ENCODE data around the gene MPO. TPM values are rescaled to one million over a fixed set of nuclear protein-coding genes. Genes with fewer than 3 reads are reported as not detected.

The MPO gene
- total and polyA plus RNA-seq, 3 experiments from 2014 or later = not detected

DNA sequence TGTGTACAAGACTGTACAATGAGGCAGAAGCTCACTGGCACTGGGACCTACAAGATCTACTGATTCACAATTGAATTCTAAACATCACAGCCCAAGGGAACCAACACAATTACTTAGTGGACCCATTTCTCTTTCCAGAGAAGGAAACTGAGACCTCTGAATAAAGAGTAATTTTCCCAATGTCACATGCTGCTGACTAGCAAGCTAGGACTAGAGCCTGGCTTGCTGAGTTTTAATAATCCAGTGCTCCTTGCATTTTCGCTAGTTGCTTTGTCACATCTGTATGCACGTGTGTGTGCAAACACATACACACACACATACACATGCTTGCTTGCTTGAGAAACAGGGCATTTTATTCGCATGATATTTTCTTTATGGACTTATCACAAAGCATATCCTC is 46.2 kb downstream of the MPO start:
- CTCF ChIA-PET = no interaction called here
- Mint-ChIP-seq H3K4me1 (no peaks in the 10 kb centered on the region), H3K36me3 (no peaks in the 10 kb centered on the region), H3K4me3 (no peak overlapping the region), H3K27me3 (peaks cover 19 to 53% of the 10 kb centered on the region in 2 donors), H3K27ac (no peak overlapping the region), H3K9me3 (peaks cover 0 to 2% (median 0%) of the 10 kb centered on the region in 5 donors)
- no peaks in the 10 kb centered on the region for H3K9me3 ChIP-seq (ENCODE audit: low read length)
- H3K36me3 ChIP-seq (ENCODE audit: insufficient read depth, low read length) = no peaks in the 10 kb centered on the region
- H3K27ac ChIP-seq (ENCODE audit: low read depth, low read length) = no peak overlapping the region
- no peak overlapping the region for H3K4me3 ChIP-seq (ENCODE audit: low read length)
- H3K4me1 ChIP-seq (ENCODE audit: insufficient read depth, low read length) = no peaks in the 10 kb centered on the region
- POLR2A ChIA-PET = no interaction called here
- no peak for DNase-seq
- peaks cover 5% of the 10 kb centered on the region for H3K27me3 ChIP-seq (ENCODE audit: insufficient read depth, low read length, poor library complexity, severe bottlenecking)

DNA sequence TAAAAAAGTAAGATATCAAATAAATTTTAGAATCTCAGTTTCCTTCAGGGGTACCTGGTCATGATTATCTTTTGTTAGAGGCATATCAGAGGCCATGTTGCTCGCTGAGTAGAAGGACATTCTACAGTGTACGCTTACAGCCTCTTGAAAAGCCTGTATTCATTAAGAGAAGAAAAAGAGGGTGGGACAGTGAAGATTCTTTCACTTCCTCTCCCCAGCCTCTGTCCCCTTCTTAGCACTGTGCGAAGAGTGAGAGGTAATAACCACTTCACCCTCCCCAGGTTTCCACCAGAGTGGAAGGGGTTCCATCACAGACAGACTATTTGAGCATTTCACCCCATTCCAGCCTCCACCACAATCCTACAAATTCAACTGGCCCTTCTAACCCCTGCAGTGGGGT is 47.2 kb downstream of the MPO start:
- peaks cover 13 to 52% of the 10 kb centered on the region in 2 donors for H3K27me3 Mint-ChIP-seq
- Histone ChIP-seq H3K27ac (ENCODE audit: low read depth, low read length) (no peak overlapping the region), H3K27me3 (ENCODE audit: insufficient read depth, low read length, poor library complexity, severe bottlenecking) (peaks cover 5% of the 10 kb centered on the region), H3K4me3 (ENCODE audit: low read length) (no peak overlapping the region), H3K9me3 (ENCODE audit: low read length) (no peaks in the 10 kb centered on the region), H3K4me1 (ENCODE audit: insufficient read depth, low read length) (no peaks in the 10 kb centered on the region), H3K36me3 (ENCODE audit: insufficient read depth, low read length) (no peaks in the 10 kb centered on the region)
- no peaks in the 10 kb centered on the region for H3K36me3 Mint-ChIP-seq
- H3K4me1 Mint-ChIP-seq = no peaks in the 10 kb centered on the region
- H3K9me3 Mint-ChIP-seq = peaks cover 0 to 2% (median 0%) of the 10 kb centered on the region in 5 donors
- no peak overlapping the region for H3K27ac Mint-ChIP-seq
- H3K4me3 Mint-ChIP-seq = no peak overlapping the region
- POLR2A ChIA-PET = no interaction called here
- CTCF ChIA-PET = interaction anchor here (1.5 kb wide), 1 partner anchor 16 kb away, joined by 6 read pairs; no protein-coding TSS in a partner anchor
- no peak for DNase-seq

- CTCF ChIA-PET = interaction anchor here (1.5 kb wide), 1 partner anchor 17 kb away, joined by 6 read pairs; no protein-coding TSS in a partner anchor
- no peaks in the 10 kb centered on the region for H3K36me3 Mint-ChIP-seq
Measured at GRCh38 chr17:58232707-58233156, 48.0 kb downstream of the MPO start.

DNA sequence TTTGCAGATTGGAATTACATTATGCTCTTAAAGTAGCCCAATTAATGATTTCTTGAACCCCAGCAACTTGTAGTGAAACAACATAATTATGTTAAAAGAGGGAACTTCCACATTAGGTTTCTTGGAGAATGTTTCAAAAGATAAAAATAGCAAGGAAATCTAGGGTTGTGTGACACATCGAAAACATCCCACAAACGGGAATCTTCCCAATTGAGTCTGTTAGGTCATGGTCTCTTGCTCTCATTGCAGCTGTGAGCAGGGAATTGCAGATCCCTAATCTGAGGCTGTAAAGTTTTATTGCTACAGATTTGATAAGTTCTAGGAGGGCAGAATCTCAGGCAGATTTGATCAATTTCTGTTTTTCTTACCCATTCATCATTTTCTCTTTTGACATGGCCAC is 49.1 kb downstream of the MPO start:
- H3K27me3 Mint-ChIP-seq = peaks cover 17 to 53% of the 10 kb centered on the region in 2 donors
- H3K36me3 ChIP-seq (ENCODE audit: insufficient read depth, low read length) = no peaks in the 10 kb centered on the region
- no peak for DNase-seq
- ChIA-PET POLR2A (no interaction called here), CTCF (no interaction called here)
- H3K9me3 Mint-ChIP-seq = peaks cover 0 to 2% (median 0%) of the 10 kb centered on the region in 5 donors
- H3K4me1 ChIP-seq (ENCODE audit: insufficient read depth, low read length) = no peaks in the 10 kb centered on the region
- no peak overlapping the region for H3K27ac ChIP-seq (ENCODE audit: low read depth, low read length)
- H3K9me3 ChIP-seq (ENCODE audit: low read length) = no peaks in the 10 kb centered on the region
- H3K4me3 ChIP-seq (ENCODE audit: low read length) = no peak overlapping the region
- H3K4me1 Mint-ChIP-seq = no peaks in the 10 kb centered on the region
- no peak overlapping the region for H3K27ac Mint-ChIP-seq
- no peaks in the 10 kb centered on the region for H3K36me3 Mint-ChIP-seq
- no peak overlapping the region for H3K4me3 Mint-ChIP-seq
- peaks cover 5% of the 10 kb centered on the region for H3K27me3 ChIP-seq (ENCODE audit: insufficient read depth, low read length, poor library complexity, severe bottlenecking)

More at GRCh38 chr17:58232707-58233156, 48.0 kb downstream of the MPO start:
- peaks cover 14 to 51% of the 10 kb centered on the region in 2 donors for H3K27me3 Mint-ChIP-seq
- H3K27ac ChIP-seq (ENCODE audit: low read depth, low read length) = no peak overlapping the region
- no peaks in the 10 kb centered on the region for H3K4me1 ChIP-seq (ENCODE audit: insufficient read depth, low read length)
- no peaks in the 10 kb centered on the region for H3K9me3 ChIP-seq (ENCODE audit: low read length)
- peaks cover 5% of the 10 kb centered on the region for H3K27me3 ChIP-seq (ENCODE audit: insufficient read depth, low read length, poor library complexity, severe bottlenecking)
- no peak overlapping the region for H3K4me3 Mint-ChIP-seq
- H3K4me1 Mint-ChIP-seq = no peaks in the 10 kb centered on the region
- peaks cover 0 to 2% (median 0%) of the 10 kb centered on the region in 5 donors for H3K9me3 Mint-ChIP-seq
- no peak for DNase-seq
- H3K4me3 ChIP-seq (ENCODE audit: low read length) = no peak overlapping the region
- POLR2A ChIA-PET = no interaction called here
- no peak overlapping the region for H3K27ac Mint-ChIP-seq
- H3K36me3 ChIP-seq (ENCODE audit: insufficient read depth, low read length) = no peaks in the 10 kb centered on the region

DNA sequence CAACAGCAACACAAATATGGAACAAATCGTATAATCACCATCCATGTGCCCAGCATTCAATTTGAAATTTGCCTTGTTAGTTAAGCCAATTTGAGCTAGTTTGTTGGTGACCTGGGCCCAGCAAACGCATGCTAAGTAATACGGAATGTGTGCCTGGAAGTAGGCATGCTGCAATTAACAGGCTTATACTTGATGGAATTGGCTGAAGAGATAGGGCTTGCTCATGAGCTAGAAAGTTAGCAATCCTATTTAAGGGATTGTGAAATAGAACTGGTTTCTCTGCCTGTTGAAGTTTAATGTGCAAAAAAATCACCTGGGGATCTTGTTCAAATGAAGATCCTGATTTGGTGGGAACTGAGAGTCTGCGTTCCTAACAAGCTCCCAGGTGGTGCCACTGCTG is 50.9 kb downstream of the MPO start:
- H3K36me3 ChIP-seq (ENCODE audit: insufficient read depth, low read length) = no peaks in the 10 kb centered on the region
- no peak overlapping the region for H3K27ac Mint-ChIP-seq
- no peak overlapping the region for H3K27ac ChIP-seq (ENCODE audit: low read depth, low read length)
- H3K4me1 ChIP-seq (ENCODE audit: insufficient read depth, low read length) = no peaks in the 10 kb centered on the region
- H3K27me3 ChIP-seq (ENCODE audit: insufficient read depth, low read length, poor library complexity, severe bottlenecking) = peaks cover 5% of the 10 kb centered on the region
- no peaks in the 10 kb centered on the region for H3K9me3 Mint-ChIP-seq
- no peak for DNase-seq
- POLR2A ChIA-PET = no interaction called here
- no peak overlapping the region for H3K4me3 Mint-ChIP-seq
- no peaks in the 10 kb centered on the region for H3K36me3 Mint-ChIP-seq
- H3K4me3 ChIP-seq (ENCODE audit: low read length) = no peak overlapping the region
- no peaks in the 10 kb centered on the region for H3K4me1 Mint-ChIP-seq
- no peaks in the 10 kb centered on the region for H3K9me3 ChIP-seq (ENCODE audit: low read length)
- H3K27me3 Mint-ChIP-seq = peaks cover 14 to 48% of the 10 kb centered on the region in 2 donors
- CTCF ChIA-PET = interaction anchor here (1.0 to 2.0 kb wide), 4 partner anchors 11 to 30 kb away, joined by 3 to 4 read pairs (median 4); partner anchors contain the start of gene MKS1

GRCh38 chr17:58229384-58229783 is 51.4 kb downstream of the MPO start:
- no peak overlapping the region for H3K4me3 ChIP-seq (ENCODE audit: low read length)
- H3K9me3 ChIP-seq (ENCODE audit: low read length) = no peaks in the 10 kb centered on the region
- H3K4me1 Mint-ChIP-seq = no peaks in the 10 kb centered on the region
- H3K27me3 ChIP-seq (ENCODE audit: insufficient read depth, low read length, poor library complexity, severe bottlenecking) = peaks cover 5% of the 10 kb centered on the region
- ChIA-PET CTCF (interaction anchor here (1.1 to 2.0 kb wide), 3 partner anchors 10 to 29 kb away, joined by 3 to 4 read pairs (median 4); partner anchors contain the start of gene MKS1), POLR2A (no interaction called here)
- H3K27ac Mint-ChIP-seq = no peak overlapping the region
- H3K4me3 Mint-ChIP-seq = no peak overlapping the region
- no peak for DNase-seq
- H3K9me3 Mint-ChIP-seq = no peaks in the 10 kb centered on the region
- H3K27me3 Mint-ChIP-seq = peaks cover 14 to 48% of the 10 kb centered on the region in 2 donors
- H3K27ac ChIP-seq (ENCODE audit: low read depth, low read length) = no peak overlapping the region
- H3K4me1 ChIP-seq (ENCODE audit: insufficient read depth, low read length) = no peaks in the 10 kb centered on the region
- no peaks in the 10 kb centered on the region for H3K36me3 Mint-ChIP-seq
- H3K36me3 ChIP-seq (ENCODE audit: insufficient read depth, low read length) = no peaks in the 10 kb centered on the region

GRCh38 chr17:58228679-58229078 is 52.1 kb downstream of the MPO start:
- DNase-seq = no peak
- peaks cover 5% of the 10 kb centered on the region for H3K27me3 ChIP-seq (ENCODE audit: insufficient read depth, low read length, poor library complexity, severe bottlenecking)
- H3K4me3 ChIP-seq (ENCODE audit: low read length) = no peak overlapping the region
- no peaks in the 10 kb centered on the region for H3K4me1 Mint-ChIP-seq
- H3K27ac ChIP-seq (ENCODE audit: low read depth, low read length) = no peak overlapping the region
- H3K27me3 Mint-ChIP-seq = peaks cover 12 to 49% of the 10 kb centered on the region in 2 donors
- H3K36me3 ChIP-seq (ENCODE audit: insufficient read depth, low read length) = no peaks in the 10 kb centered on the region
- POLR2A ChIA-PET = interaction anchor here (0.5 kb wide), 1 partner anchor 980 kb away, joined by 3 read pairs; no protein-coding TSS in a partner anchor
- H3K9me3 Mint-ChIP-seq = no peaks in the 10 kb centered on the region
- H3K4me3 Mint-ChIP-seq = no peak overlapping the region
- no peaks in the 10 kb centered on the region for H3K4me1 ChIP-seq (ENCODE audit: insufficient read depth, low read length)
- CTCF ChIA-PET = interaction anchor here (0.7 to 2.0 kb wide), 4 partner anchors 10 to 56 kb away, joined by 3 to 7 read pairs (median 4); partner anchors contain the start of gene MKS1
- no peak overlapping the region for H3K27ac Mint-ChIP-seq
- H3K36me3 Mint-ChIP-seq = no peaks in the 10 kb centered on the region
- no peaks in the 10 kb centered on the region for H3K9me3 ChIP-seq (ENCODE audit: low read length)

DNA sequence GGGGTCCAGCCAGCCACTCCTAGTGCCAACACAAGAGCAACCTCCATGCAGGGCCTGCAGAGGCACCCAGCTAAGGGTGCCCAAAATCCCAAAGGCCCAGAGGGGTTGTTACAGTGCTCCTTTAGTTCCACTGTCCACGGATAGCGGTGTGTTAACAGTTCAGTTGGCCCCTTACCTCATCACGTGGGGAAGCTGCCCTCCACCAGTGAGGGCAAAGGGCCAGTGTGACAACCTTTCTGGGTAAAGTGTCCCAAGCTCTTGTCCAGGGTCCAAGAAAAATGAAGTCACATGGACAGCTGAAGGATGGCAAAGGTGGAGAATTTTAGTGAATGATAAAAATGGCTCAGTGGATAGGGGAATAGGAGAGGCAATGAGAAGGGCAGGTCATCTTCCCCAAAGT is 53.0 kb downstream of the MPO start:
- POLR2A ChIA-PET = no interaction called here
- no peak overlapping the region for H3K27ac Mint-ChIP-seq
- H3K4me3 ChIP-seq (ENCODE audit: low read length) = no peak overlapping the region
- no peaks in the 10 kb centered on the region for H3K4me1 Mint-ChIP-seq
- H3K36me3 Mint-ChIP-seq = no peaks in the 10 kb centered on the region
- no peak overlapping the region for H3K4me3 Mint-ChIP-seq
- no peaks in the 10 kb centered on the region for H3K9me3 ChIP-seq (ENCODE audit: low read length)
- no peaks in the 10 kb centered on the region for H3K9me3 Mint-ChIP-seq
- H3K27ac ChIP-seq (ENCODE audit: low read depth, low read length) = no peak overlapping the region
- DNase-seq = no peak
- H3K27me3 Mint-ChIP-seq = peaks cover 12 to 52% of the 10 kb centered on the region in 2 donors
- peaks cover 5% of the 10 kb centered on the region for H3K27me3 ChIP-seq (ENCODE audit: insufficient read depth, low read length, poor library complexity, severe bottlenecking)
- CTCF ChIA-PET = interaction anchor here (1.3 to 1.5 kb wide), 2 partner anchors 9 to 22 kb away, joined by 4 to 7 read pairs; partner anchors contain the start of gene MKS1
- H3K36me3 ChIP-seq (ENCODE audit: insufficient read depth, low read length) = no peaks in the 10 kb centered on the region
- no peaks in the 10 kb centered on the region for H3K4me1 ChIP-seq (ENCODE audit: insufficient read depth, low read length)

All from CD8-positive, alpha-beta memory T cell (primary cell).